DOHH2 (cell line): ENCODE measurements around the gene PLXNC1.

Experiments used
- CTCF ChIP-seq: fragments of 200-600 bp; sonication (generic); IDR thresholded peaks from one replicate; pipeline ENCODE4 v1.5.1; 2014; ENCODE audit warnings: antibody characterized with exemption, mild to moderate bottlenecking, low read depth, low read length; ENCODE audit not compliant: poor library complexity, severe bottlenecking
- EZH2phosphoT487 ChIP-seq: fragments of 200-600 bp; sonication (generic); IDR thresholded peaks from 2 replicates; pipeline ENCODE4 v1.6.1; 2017; ENCODE audit warnings: borderline replicate concordance, mild to moderate bottlenecking, antibody characterized with exemption, low read length, moderate library complexity, mixed read lengths

- TF ChIP-seq CTCF (no peak), EZH2phosphoT487 (no peak)
Measured at GRCh38 chr12:94318181-94318580, 169.8 kb downstream of the PLXNC1 start.
